Measurements from ENCODE around the gene NBAS. TPM values are rescaled to one million over a fixed set of nuclear protein-coding genes. Genes with fewer than 3 reads are reported as not detected.

Gene NBAS
- polyA plus RNA-seq, 1 of the 3 experiments (the other 2 are of a cell fraction) = 12.0 TPM

DNA sequence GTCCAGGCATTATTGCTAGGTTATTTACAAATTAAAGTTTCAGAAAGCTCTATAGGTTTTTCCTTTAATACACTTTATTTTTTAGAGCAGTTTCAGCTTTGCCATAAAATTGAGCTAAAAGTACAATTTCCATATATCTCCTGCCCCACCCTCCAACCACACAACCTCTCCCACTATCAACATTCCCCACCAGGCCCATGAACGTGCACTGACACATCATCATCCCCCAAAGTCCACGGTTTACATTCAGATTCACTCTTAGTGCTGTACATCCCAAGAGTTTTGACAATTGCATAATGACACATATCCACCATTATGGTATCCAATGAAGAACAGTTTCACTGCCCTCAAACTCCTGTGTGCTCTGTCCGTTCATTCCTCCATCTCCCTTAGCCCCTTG lies 139.4 kb downstream of the NBAS start:
- no peak overlapping the region for H3K4me3 ChIP-seq (ENCODE audit: low read depth in 2 of 2, low read length in 1 of 2)
- WGBS (ENCODE audit: low lambda C conversion rate) = 92% methylated on average over 3 of the region's 3 CpGs
- POLR2A ChIA-PET = no interaction called here
- no peak for TF ChIP-seq TAF1 (IDR thresholded peaks at IDR 0.05; ENCODE audit: borderline replicate concordance, low read depth, low read length)
- TF ChIP-seq, protein P1, sequence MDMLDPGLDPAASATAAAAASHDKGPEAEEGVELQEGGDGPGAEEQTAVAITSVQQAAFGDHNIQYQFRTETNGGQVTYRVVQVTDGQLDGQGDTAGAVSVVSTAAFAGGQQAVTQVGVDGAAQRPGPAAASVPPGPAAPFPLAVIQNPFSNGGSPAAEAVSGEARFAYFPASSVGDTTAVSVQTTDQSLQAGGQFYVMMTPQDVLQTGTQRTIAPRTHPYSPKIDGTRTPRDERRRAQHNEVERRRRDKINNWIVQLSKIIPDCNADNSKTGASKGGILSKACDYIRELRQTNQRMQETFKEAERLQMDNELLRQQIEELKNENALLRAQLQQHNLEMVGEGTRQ (IDR thresholded peaks at IDR 0.05; ENCODE audit: borderline replicate concordance, low read depth, low read length) = no peak
- no peak for TF ChIP-seq SIN3A (IDR thresholded peaks at IDR 0.05; ENCODE audit: borderline replicate concordance, low read depth, low read length)
- no peak for TF ChIP-seq JUND (IDR thresholded peaks at IDR 0.05)
- no peak for TF ChIP-seq RFX5 (IDR thresholded peaks at IDR 0.05; ENCODE audit: low read length)
- TF ChIP-seq NRF1 (IDR thresholded peaks at IDR 0.05; ENCODE audit: low read depth, low read length) = no peak
- TF ChIP-seq, protein P2, sequence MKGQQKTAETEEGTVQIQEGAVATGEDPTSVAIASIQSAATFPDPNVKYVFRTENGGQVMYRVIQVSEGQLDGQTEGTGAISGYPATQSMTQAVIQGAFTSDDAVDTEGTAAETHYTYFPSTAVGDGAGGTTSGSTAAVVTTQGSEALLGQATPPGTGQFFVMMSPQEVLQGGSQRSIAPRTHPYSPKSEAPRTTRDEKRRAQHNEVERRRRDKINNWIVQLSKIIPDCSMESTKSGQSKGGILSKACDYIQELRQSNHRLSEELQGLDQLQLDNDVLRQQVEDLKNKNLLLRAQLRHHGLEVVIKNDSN (IDR thresholded peaks at IDR 0.05; ENCODE audit: borderline replicate concordance, low read depth) = no peak
- no peak for TF ChIP-seq FOXM1 (IDR thresholded peaks at IDR 0.05; ENCODE audit: low read depth)
- TF ChIP-seq TCF12 (IDR thresholded peaks at IDR 0.05) = no peak
- no peak for TF ChIP-seq MXI1 (IDR thresholded peaks at IDR 0.05; ENCODE audit: low read depth, low read length)
- TF ChIP-seq FOXJ3 (CRISPR knock-in tag; IDR thresholded peaks at IDR 0.05) = no peak
- no peak overlapping the region for H2AFZ ChIP-seq (ENCODE audit: low read depth)
- H3K9ac ChIP-seq = no peak overlapping the region
- H3K79me2 ChIP-seq (ENCODE audit: insufficient read depth) = no peaks in the 10 kb centered on the region
- DNase-seq = no peak
- H3K36me3 ChIP-seq (replicated peaks in 1 of 2; ENCODE audit: control insufficient read depth in 1 of 2, insufficient read depth in 2 of 2, low read length in 1 of 2) = peaks cover 19 to 22% of the 10 kb centered on the region in 2 experiments
- no peak overlapping the region for H3K27ac ChIP-seq (ENCODE audit: low read depth in 2 of 2, low read length in 1 of 2)
- CTCF ChIA-PET = interaction anchor here (1.1 to 2.0 kb wide), 3 partner anchors 7 to 19 kb away, joined by 4 to 7 read pairs (median 5); no protein-coding TSS in a partner anchor
- no peaks in the 10 kb centered on the region for H4K20me1 ChIP-seq (ENCODE audit: insufficient read depth)
- H3F3A ChIP-seq (replicated peaks; ENCODE audit: insufficient read depth) = no peaks in the 10 kb centered on the region
- H3K27me3 ChIP-seq (ENCODE audit: insufficient read depth) = no peaks in the 10 kb centered on the region
- no peaks in the 10 kb centered on the region for H3K9me2 ChIP-seq
- H3K4me2 ChIP-seq = no peak overlapping the region
- no peaks in the 10 kb centered on the region for H3K4me1 ChIP-seq (ENCODE audit: control insufficient read depth in 1 of 2, insufficient read depth in 2 of 2, low read depth in 1 of 2, low read length in 1 of 2)
- H3K9me3 ChIP-seq = no peaks in the 10 kb centered on the region

DNA sequence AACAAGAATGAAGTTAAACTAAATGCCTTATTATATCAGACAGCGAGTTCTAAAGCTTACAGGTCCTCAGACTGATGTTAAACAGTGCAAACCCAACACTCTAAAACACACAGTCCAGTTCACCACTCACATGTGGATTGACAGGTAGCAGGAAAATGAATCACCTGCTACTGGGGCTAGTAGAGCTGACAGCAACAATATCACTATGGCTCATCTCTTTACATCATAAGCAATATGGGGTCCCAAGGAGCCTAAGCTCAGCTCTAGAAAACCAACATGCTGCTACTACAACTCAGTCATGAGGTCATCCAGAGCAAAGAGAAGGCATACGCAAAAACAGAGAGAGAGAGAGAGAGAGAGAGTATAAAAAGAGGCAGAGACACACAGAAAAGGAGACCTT lies 145.4 kb downstream of the NBAS start:
- no peaks in the 10 kb centered on the region for H3K27me3 ChIP-seq (ENCODE audit: insufficient read depth)
- POLR2A ChIA-PET = no interaction called here
- H3K9me3 ChIP-seq = no peaks in the 10 kb centered on the region
- H3K4me3 ChIP-seq (ENCODE audit: low read depth in 2 of 2, low read length in 1 of 2) = no peak overlapping the region
- H3K27ac ChIP-seq (ENCODE audit: low read depth in 2 of 2, low read length in 1 of 2) = no peak overlapping the region
- no peaks in the 10 kb centered on the region for H3K79me2 ChIP-seq (ENCODE audit: insufficient read depth)
- DNase-seq = no peak
- CTCF ChIA-PET = interaction anchor here (0.6 to 1.2 kb wide), 2 partner anchors 13 to 30 kb away, joined by 3 to 4 read pairs; no protein-coding TSS in a partner anchor
- TF ChIP-seq ELF1 (IDR thresholded peaks at IDR 0.05) = no peak
- no peak overlapping the region for H3K4me2 ChIP-seq
- no peaks in the 10 kb centered on the region for H4K20me1 ChIP-seq (ENCODE audit: insufficient read depth)
- H3K36me3 ChIP-seq (replicated peaks in 1 of 2; ENCODE audit: control insufficient read depth in 1 of 2, insufficient read depth in 2 of 2, low read length in 1 of 2) = peaks cover 14 to 28% of the 10 kb centered on the region in 2 experiments
- H3K9me2 ChIP-seq = no peaks in the 10 kb centered on the region
- 95% methylated on average over 2 of the region's 2 CpGs for WGBS (ENCODE audit: low lambda C conversion rate)
- no peaks in the 10 kb centered on the region for H3K4me1 ChIP-seq (ENCODE audit: control insufficient read depth in 1 of 2, insufficient read depth in 2 of 2, low read depth in 1 of 2, low read length in 1 of 2)
- no peak overlapping the region for H3K9ac ChIP-seq
- no peaks in the 10 kb centered on the region for H3F3A ChIP-seq (replicated peaks; ENCODE audit: insufficient read depth)
- no peak overlapping the region for H2AFZ ChIP-seq (ENCODE audit: low read depth)

DNA sequence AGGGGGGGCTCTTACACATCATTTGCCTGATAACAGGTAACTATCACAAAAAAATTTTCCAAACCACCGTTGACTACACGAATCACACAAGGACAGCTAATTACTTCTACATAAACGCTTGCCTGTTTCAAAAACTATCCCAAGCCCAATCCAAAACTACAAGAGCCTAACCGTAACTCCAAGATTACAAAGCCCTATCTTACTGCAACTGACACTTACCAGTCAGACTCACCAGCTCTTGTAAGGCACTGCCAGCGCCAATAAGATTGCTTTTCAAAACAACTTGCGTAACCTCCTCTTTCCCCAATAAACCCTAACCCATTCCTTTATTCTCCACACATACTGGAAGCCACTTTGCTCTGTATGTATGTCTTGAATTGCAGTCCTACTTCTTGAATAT lies 148.4 kb downstream of the NBAS start:
- no peak overlapping the region for H3K4me2 ChIP-seq
- H3K79me2 ChIP-seq (ENCODE audit: insufficient read depth) = no peaks in the 10 kb centered on the region
- no peak overlapping the region for H3K27ac ChIP-seq (ENCODE audit: low read depth in 2 of 2, low read length in 1 of 2)
- no peaks in the 10 kb centered on the region for H4K20me1 ChIP-seq (ENCODE audit: insufficient read depth)
- H3F3A ChIP-seq (replicated peaks; ENCODE audit: insufficient read depth) = no peaks in the 10 kb centered on the region
- no peak for DNase-seq
- no peak overlapping the region for H3K4me3 ChIP-seq (ENCODE audit: low read depth in 2 of 2, low read length in 1 of 2)
- no peaks in the 10 kb centered on the region for H3K27me3 ChIP-seq (ENCODE audit: insufficient read depth)
- ChIA-PET CTCF (interaction anchor here (1.0 kb wide), 1 partner anchor 133 kb away, joined by 3 read pairs; no protein-coding TSS in a partner anchor), POLR2A (no interaction called here)
- H3K36me3 ChIP-seq (replicated peaks in 1 of 2; ENCODE audit: control insufficient read depth in 1 of 2, insufficient read depth in 2 of 2, low read length in 1 of 2) = peaks cover 21 to 42% of the 10 kb centered on the region in 2 experiments
- no peaks in the 10 kb centered on the region for H3K9me2 ChIP-seq
- WGBS (ENCODE audit: low lambda C conversion rate) = 94% methylated on average over 6 of the region's 6 CpGs
- no peaks in the 10 kb centered on the region for H3K4me1 ChIP-seq (ENCODE audit: control insufficient read depth in 1 of 2, insufficient read depth in 2 of 2, low read depth in 1 of 2, low read length in 1 of 2)
- no peaks in the 10 kb centered on the region for H3K9me3 ChIP-seq
- no peak overlapping the region for H2AFZ ChIP-seq (ENCODE audit: low read depth)
- H3K9ac ChIP-seq = no peak overlapping the region
- no peak for TF ChIP-seq EZH2phosphoT487 (IDR thresholded peaks at IDR 0.05; ENCODE audit: borderline replicate concordance, low read depth)
- no peak for TF ChIP-seq FOSL2 (IDR thresholded peaks at IDR 0.05; ENCODE audit: borderline replicate concordance, low read depth)
- no peak for TF ChIP-seq RAD21 (IDR thresholded peaks at IDR 0.05; ENCODE audit: low read length)
- TF ChIP-seq FOXM1 (IDR thresholded peaks at IDR 0.05; ENCODE audit: low read depth) = no peak
- TF ChIP-seq, protein P3, sequence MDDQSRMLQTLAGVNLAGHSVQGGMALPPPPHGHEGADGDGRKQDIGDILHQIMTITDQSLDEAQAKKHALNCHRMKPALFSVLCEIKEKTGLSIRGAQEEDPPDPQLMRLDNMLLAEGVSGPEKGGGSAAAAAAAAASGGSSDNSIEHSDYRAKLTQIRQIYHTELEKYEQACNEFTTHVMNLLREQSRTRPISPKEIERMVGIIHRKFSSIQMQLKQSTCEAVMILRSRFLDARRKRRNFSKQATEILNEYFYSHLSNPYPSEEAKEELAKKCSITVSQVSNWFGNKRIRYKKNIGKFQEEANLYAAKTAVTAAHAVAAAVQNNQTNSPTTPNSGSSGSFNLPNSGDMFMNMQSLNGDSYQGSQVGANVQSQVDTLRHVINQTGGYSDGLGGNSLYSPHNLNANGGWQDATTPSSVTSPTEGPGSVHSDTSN (IDR thresholded peaks at IDR 0.05) = no peak
- TF ChIP-seq FOXJ3 (CRISPR knock-in tag; IDR thresholded peaks at IDR 0.05) = no peak
- no peak for TF ChIP-seq POLR2AphosphoS5 (IDR thresholded peaks at IDR 0.05; ENCODE audit: low read depth, low read length)
- no peak for TF ChIP-seq NRF1 (IDR thresholded peaks at IDR 0.05; ENCODE audit: low read depth, low read length)
- no peak for TF ChIP-seq SMC3 (IDR thresholded peaks at IDR 0.05; ENCODE audit: low read depth, low read length)
- no peak for TF ChIP-seq EP300 (IDR thresholded peaks at IDR 0.05; ENCODE audit: borderline replicate concordance in 1 of 2, low read depth in 1 of 2, low read length in 1 of 2)
- TF ChIP-seq, protein P1 (IDR thresholded peaks at IDR 0.05; ENCODE audit: borderline replicate concordance, low read depth, low read length) = no peak

Measured in SK-N-SH (cell line).